Osteoblast (primary cell): ENCODE data around the gene HMGXB3. TPM values are rescaled to one million over a fixed set of nuclear protein-coding genes. Genes with fewer than 3 reads are reported as not detected.
A peak's percentile ranks its signal among the peaks of the same experiment; 100 is the strongest.

Experiments used
- DNase-seq: peaks from one replicate; pipeline ENCODE4 v3.0.0; 2011; ENCODE audit warnings: low spot score, mixed read lengths; ENCODE audit not compliant: insufficient read length; ENCODE audit errors: missing footprints
- H2AFZ ChIP-seq: 2 replicates; pipeline ENCODE4 v1.6.0; 2011; ENCODE audit warnings: mild to moderate bottlenecking, low read length
- H3K27ac ChIP-seq: 2 replicates; pipeline ENCODE4 v1.5.1; 2011; ENCODE audit warnings: mild to moderate bottlenecking, low read depth, low read length, moderate library complexity
- H3K27me3 ChIP-seq: 2 replicates; pipeline ENCODE4 v1.6.0; 2012; ENCODE audit warnings: mild to moderate bottlenecking, control low read depth, inconsistent platforms, low read length, moderate library complexity; ENCODE audit not compliant: insufficient read depth
- H3K36me3 ChIP-seq: 2 replicates; pipeline ENCODE4 v1.5.1; 2011; ENCODE audit warnings: mild to moderate bottlenecking, low read length, control low read depth, moderate library complexity; ENCODE audit not compliant: insufficient read depth
- H3K4me1 ChIP-seq: 2 replicates; pipeline ENCODE4 v1.5.1; 2011; ENCODE audit warnings: mild to moderate bottlenecking, low read length, control low read depth, moderate library complexity; ENCODE audit not compliant: insufficient read depth
- H3K4me2 ChIP-seq: 2 replicates; pipeline ENCODE4 v1.6.0; 2011; ENCODE audit warnings: mild to moderate bottlenecking, low read length; ENCODE audit not compliant: insufficient read depth
- H3K4me3 ChIP-seq: fragments of 200-600 bp; sonication (generic); 3 replicates; pipeline ENCODE4 v1.5.1; 2012; ENCODE audit warnings: mild to moderate bottlenecking, low read length, inconsistent platforms; ENCODE audit not compliant: insufficient read depth
- H3K79me2 ChIP-seq: 2 replicates; pipeline ENCODE4 v1.6.0; 2012; ENCODE audit warnings: mild to moderate bottlenecking, low read length, control low read depth, inconsistent platforms; ENCODE audit not compliant: insufficient read depth
- H3K9me3 ChIP-seq: 2 replicates; pipeline ENCODE4 v1.5.1; 2011; ENCODE audit warnings: low read depth, low read length, control low read depth
- H4K20me1 ChIP-seq: 2 replicates; pipeline ENCODE4 v1.6.0; 2012; ENCODE audit warnings: mild to moderate bottlenecking, low read length, control low read depth; ENCODE audit not compliant: insufficient read depth
- total RNA-seq: library from RNA; depleted of rRNA; stranded (reverse); fragments of >200 nt; gene quantifications from 2 replicates; pipeline ENCODE4 v1.2.3, GENCODE V29; 2012
- TF ChIP-seq, protein P1 (sequence below): IDR thresholded peaks from 2 replicates; pipeline ENCODE4 v1.5.1; 2011; ENCODE audit warnings: mild to moderate bottlenecking, low read depth, low read length, moderate library complexity; ENCODE audit errors: extremely low read depth

Gene HMGXB3
- total RNA-seq, 1 donor: 54.3 TPM

DNA sequence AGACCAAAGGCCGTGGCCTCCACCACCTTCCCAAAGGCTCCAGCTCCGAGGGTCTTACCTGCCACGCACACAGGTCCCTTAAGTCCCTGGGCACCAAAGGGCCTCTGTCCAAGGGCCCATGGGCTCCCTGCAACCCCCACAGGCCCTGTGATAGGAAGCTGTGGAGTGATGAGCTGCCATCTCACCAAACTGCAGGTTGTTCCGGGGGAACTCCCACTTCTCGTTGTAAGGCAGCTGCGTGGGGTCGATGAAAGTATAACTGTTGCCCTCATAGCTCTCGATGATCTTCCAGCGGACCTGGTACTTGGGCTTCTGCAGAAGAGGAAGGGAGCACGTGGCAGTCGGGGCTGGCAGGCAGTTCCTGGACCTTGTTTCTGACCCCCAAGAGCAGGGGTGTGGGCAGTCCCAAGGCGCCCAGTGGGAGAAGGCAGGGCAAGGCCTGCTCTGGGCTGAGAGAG is 61.0 kb downstream of the HMGXB3 start:
- H3K27me3 ChIP-seq: no peaks in the 10 kb centered on the region
- no peak overlapping the region for H2AFZ ChIP-seq
- no peak overlapping the region for H3K4me3 ChIP-seq
- TF ChIP-seq, protein P1, sequence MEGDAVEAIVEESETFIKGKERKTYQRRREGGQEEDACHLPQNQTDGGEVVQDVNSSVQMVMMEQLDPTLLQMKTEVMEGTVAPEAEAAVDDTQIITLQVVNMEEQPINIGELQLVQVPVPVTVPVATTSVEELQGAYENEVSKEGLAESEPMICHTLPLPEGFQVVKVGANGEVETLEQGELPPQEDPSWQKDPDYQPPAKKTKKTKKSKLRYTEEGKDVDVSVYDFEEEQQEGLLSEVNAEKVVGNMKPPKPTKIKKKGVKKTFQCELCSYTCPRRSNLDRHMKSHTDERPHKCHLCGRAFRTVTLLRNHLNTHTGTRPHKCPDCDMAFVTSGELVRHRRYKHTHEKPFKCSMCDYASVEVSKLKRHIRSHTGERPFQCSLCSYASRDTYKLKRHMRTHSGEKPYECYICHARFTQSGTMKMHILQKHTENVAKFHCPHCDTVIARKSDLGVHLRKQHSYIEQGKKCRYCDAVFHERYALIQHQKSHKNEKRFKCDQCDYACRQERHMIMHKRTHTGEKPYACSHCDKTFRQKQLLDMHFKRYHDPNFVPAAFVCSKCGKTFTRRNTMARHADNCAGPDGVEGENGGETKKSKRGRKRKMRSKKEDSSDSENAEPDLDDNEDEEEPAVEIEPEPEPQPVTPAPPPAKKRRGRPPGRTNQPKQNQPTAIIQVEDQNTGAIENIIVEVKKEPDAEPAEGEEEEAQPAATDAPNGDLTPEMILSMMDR: no peak
- peak; percentile 37 for DNase-seq
- H4K20me1 ChIP-seq: no peaks in the 10 kb centered on the region
- no peak overlapping the region for H3K27ac ChIP-seq
- H3K36me3 ChIP-seq: no peaks in the 10 kb centered on the region
- H3K4me2 ChIP-seq: no peak overlapping the region
- H3K79me2 ChIP-seq: no peaks in the 10 kb centered on the region
- no peaks in the 10 kb centered on the region for H3K9me3 ChIP-seq
- peaks cover 39% of the 10 kb centered on the region for H3K4me1 ChIP-seq

DNA sequence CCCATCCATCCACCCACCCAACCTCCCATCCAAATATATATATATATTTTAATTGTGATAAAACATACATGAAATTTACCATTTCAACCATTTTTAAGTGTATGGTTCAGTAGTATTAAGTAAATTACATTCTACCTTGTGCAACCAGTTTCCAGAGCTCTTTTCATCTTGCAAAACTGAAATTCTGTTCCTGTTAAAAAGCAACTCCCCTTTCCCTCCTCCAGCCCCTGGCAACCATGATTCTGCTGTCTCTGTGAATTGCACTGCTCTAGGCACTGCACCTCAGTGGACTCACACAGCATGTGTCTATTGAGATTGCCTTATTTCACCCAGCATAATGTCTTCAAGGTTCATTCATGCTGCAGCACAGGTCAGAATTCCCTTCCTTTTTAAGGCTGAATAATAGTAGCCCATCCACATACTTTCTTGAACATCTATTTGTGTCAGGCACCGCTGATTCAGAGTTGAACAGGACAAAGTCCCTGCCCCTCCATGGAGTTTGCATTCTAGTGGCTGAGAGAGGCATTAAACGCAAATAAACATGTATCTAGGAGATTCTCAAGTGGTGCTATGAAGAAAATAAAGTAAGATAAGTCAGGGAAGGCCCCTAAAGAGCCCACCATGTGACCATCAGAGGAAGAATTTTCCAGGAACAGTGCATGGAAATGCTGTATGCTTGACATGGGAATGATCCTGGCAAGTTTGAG is 61.8 kb downstream of the HMGXB3 start:
- Histone ChIP-seq H2AFZ (no peak overlapping the region), H3K4me2 (no peak overlapping the region), H4K20me1 (no peaks in the 10 kb centered on the region), H3K9me3 (no peaks in the 10 kb centered on the region), H3K27me3 (no peaks in the 10 kb centered on the region), H3K79me2 (no peaks in the 10 kb centered on the region), H3K4me1 (peaks cover 47% of the 10 kb centered on the region), H3K4me3 (no peak overlapping the region), H3K36me3 (no peaks in the 10 kb centered on the region), H3K27ac (no peak overlapping the region)
- TF ChIP-seq, protein P1: no peak
- DNase-seq: no peak

DNA sequence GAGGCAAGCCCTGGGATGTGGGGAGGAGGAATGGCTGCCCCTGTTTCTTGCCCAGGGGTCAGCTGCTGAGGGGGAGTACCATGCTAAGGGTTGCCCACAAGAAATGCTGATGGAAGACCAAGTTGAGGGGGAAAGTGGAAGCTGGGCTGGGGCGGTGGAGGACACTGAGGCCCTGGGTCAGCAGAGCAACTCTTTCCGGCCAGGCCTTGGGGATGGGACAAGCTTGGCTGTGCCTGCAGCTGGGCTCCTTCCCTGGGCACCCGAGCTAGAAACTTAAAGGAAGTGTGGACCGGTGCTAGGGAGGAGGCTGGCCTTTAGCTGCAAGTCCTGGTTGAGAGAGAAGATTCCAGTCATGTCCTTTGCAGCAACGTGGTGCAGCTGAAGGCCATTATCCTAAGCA is 63.1 kb downstream of the HMGXB3 start:
- H3K27ac ChIP-seq: no peak overlapping the region
- no peaks in the 10 kb centered on the region for H3K36me3 ChIP-seq
- no peak for DNase-seq
- H3K4me1 ChIP-seq: peaks cover 53% of the 10 kb centered on the region
- no peak overlapping the region for H2AFZ ChIP-seq
- no peaks in the 10 kb centered on the region for H4K20me1 ChIP-seq
- H3K79me2 ChIP-seq: no peaks in the 10 kb centered on the region
- no peaks in the 10 kb centered on the region for H3K9me3 ChIP-seq
- TF ChIP-seq, protein P1: no peak
- no peaks in the 10 kb centered on the region for H3K27me3 ChIP-seq
- H3K4me3 ChIP-seq: no peak overlapping the region
- no peak overlapping the region for H3K4me2 ChIP-seq

DNA sequence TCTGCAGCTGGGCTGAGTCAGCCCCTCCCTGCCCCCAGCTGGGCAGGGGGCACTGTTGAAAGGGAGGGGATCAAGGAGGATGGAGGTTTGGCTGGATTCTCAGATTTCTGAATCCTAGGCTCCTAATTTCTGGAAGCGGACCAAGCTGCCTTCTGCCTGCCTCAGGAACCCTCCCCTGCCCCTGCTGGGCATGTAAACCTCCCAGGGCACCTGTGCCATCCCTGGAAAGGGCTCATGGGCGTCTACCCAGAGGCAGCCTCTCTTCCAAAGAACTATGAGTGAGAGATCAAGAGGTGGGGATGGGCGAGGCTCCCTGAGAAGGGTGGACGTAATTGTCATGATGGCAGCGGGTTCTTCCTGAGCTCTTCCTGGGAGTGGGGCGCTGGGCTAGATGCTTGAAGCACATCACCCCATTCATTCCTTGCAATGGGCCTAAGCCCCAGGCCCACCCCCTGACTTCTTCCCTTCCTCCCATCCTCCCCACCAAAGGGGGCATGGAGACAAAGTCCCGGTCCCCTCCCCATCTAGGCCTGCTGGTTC is 64.2 kb downstream of the HMGXB3 start:
- no peaks in the 10 kb centered on the region for H3K36me3 ChIP-seq
- DNase-seq: peak; percentile 62
- H3K4me1 ChIP-seq: peaks cover 47% of the 10 kb centered on the region
- no peaks in the 10 kb centered on the region for H4K20me1 ChIP-seq
- TF ChIP-seq, protein P1: no peak
- no peak overlapping the region for H3K4me3 ChIP-seq
- H3K27me3 ChIP-seq: no peaks in the 10 kb centered on the region
- H3K27ac ChIP-seq: peak overlapping the region; percentile 91
- no peaks in the 10 kb centered on the region for H3K79me2 ChIP-seq
- no peak overlapping the region for H2AFZ ChIP-seq
- H3K4me2 ChIP-seq: peak overlapping the region; percentile 64
- H3K9me3 ChIP-seq: no peaks in the 10 kb centered on the region
